GM19025 (cell line): ENCODE measurements around the gene STK11.
"Not testable (repeated sequence)": the region's sequence is repeated elsewhere in the genome, so short reads cannot be mapped to it uniquely, and the experiment has no call there.

Experiments used
- ATAC-seq: cut with Tn5 transposase; IDR thresholded peaks from one replicate; pipeline ENCODE4 v1.9.1; 2021; ENCODE audit warnings: mild to moderate bottlenecking, low read depth, moderate library complexity; ENCODE audit not compliant: unreplicated experiment

Gene STK11

GRCh38 chr19:1169411-1169791 is 36.2 kb upstream of the STK11 start:
- no peak for ATAC-seq

- no peak for ATAC-seq
Observed at GRCh38 chr19:1169921-1170885, 35.4 kb upstream of the STK11 start.

GRCh38 chr19:1170938-1171754 is 34.4 kb upstream of the STK11 start:
- ATAC-seq = no peak

- ATAC-seq = no peak
Observed at GRCh38 chr19:1171755-1172352, 33.7 kb upstream of the STK11 start.

GRCh38 chr19:1172353-1173158 is 33.0 kb upstream of the STK11 start:
- ATAC-seq = no peak

- ATAC-seq = no peak
Observed at GRCh38 chr19:1173159-1173844, 32.3 kb upstream of the STK11 start.

- no peak for ATAC-seq
Observed at GRCh38 chr19:1173845-1174809, 31.5 kb upstream of the STK11 start, which contains the start of gene SBNO2. SBNO2 (minus strand) TSS chr19:1174268; CDS start chr19:1154276, 19,992 bp downstream.

- no peak for ATAC-seq
Observed at GRCh38 chr19:1177322-1178114, 28.1 kb upstream of the STK11 start.

GRCh38 chr19:1181606-1182005 is 24.0 kb upstream of the STK11 start:
- no peak for ATAC-seq

- no peak for ATAC-seq
Observed at GRCh38 chr19:1182068-1182467, 23.5 kb upstream of the STK11 start.

GRCh38 chr19:1182727-1183126 is 22.9 kb upstream of the STK11 start:
- ATAC-seq = no peak

- peak; percentile 59 for ATAC-seq
Observed at GRCh38 chr19:1183543-1184172, 21.9 kb upstream of the STK11 start.

- no peak for ATAC-seq
Observed at GRCh38 chr19:1189419-1189818, 16.2 kb upstream of the STK11 start.

- no peak for ATAC-seq
Observed at GRCh38 chr19:1199531-1199930, 6.0 kb upstream of the STK11 start.

GRCh38 chr19:1200614-1201013 is 5.0 kb upstream of the STK11 start:
- not testable (repeated sequence) for ATAC-seq

GRCh38 chr19:1206150-1206863 is 729 bp downstream of the STK11 start:
- no peak for ATAC-seq
